CD4-positive, alpha-beta T cell treated with Interleukin-10 for 1 hour (primary cell): ENCODE data around the gene VSNL1.
A peak's percentile ranks its signal among the peaks of the same experiment; 100 is the strongest.

Source experiments
- DNase-seq: peaks from one replicate; pipeline ENCODE4 v3.0.0-alpha.2; 2020

Gene VSNL1

GRCh38 chr2:17615728-17616351, 75.3 kb downstream of the VSNL1 start:
- DNase-seq, result no peak

GRCh38 chr2:17616405-17616804, 75.9 kb downstream of the VSNL1 start:
- DNase-seq, result no peak

GRCh38 chr2:17617516-17617915, 77.0 kb downstream of the VSNL1 start:
- no peak for DNase-seq

GRCh38 chr2:17617955-17618354, 77.5 kb downstream of the VSNL1 start:
- no peak for DNase-seq

GRCh38 chr2:17620280-17620679, 79.8 kb downstream of the VSNL1 start:
- no peak for DNase-seq

- no peak for DNase-seq
Observed at GRCh38 chr2:17620841-17621240, 80.3 kb downstream of the VSNL1 start.

GRCh38 chr2:17621781-17622180, 81.3 kb downstream of the VSNL1 start:
- DNase-seq, result no peak

- DNase-seq, result no peak
Observed at GRCh38 chr2:17625446-17625845, 85.0 kb downstream of the VSNL1 start.

GRCh38 chr2:17626986-17627385, 86.5 kb downstream of the VSNL1 start:
- DNase-seq, result no peak

GRCh38 chr2:17627434-17627833, 86.9 kb downstream of the VSNL1 start:
- no peak for DNase-seq

GRCh38 chr2:17628349-17629261, 88.1 kb downstream of the VSNL1 start:
- no peak for DNase-seq

- DNase-seq, result no peak
Observed at GRCh38 chr2:17630089-17630488, 89.6 kb downstream of the VSNL1 start.

GRCh38 chr2:17634997-17635396, 94.5 kb downstream of the VSNL1 start:
- no peak for DNase-seq

GRCh38 chr2:17636257-17636656, 95.8 kb downstream of the VSNL1 start:
- DNase-seq, result no peak

GRCh38 chr2:17637131-17637906, 96.8 kb downstream of the VSNL1 start:
- no peak for DNase-seq

GRCh38 chr2:17638196-17638743, 97.8 kb downstream of the VSNL1 start:
- no peak for DNase-seq

GRCh38 chr2:17640406-17640805, 99.9 kb downstream of the VSNL1 start:
- no peak for DNase-seq

GRCh38 chr2:17643031-17643615, 102.6 kb downstream of the VSNL1 start:
- no peak for DNase-seq

GRCh38 chr2:17644997-17645720, 104.7 kb downstream of the VSNL1 start:
- DNase-seq, result no peak

- peak; percentile 47 for DNase-seq
Observed at GRCh38 chr2:17646081-17646554, 105.6 kb downstream of the VSNL1 start.

- no peak for DNase-seq
Observed at GRCh38 chr2:17646838-17647701, 106.6 kb downstream of the VSNL1 start.
